Stimulated activated naive B cell treated with anti-CD40 and anti-IgM and Interleukin-4, amounts not matched to agents 10 μg/mL and 1 μg/mL and 100 μg/mL, for 72 hours (primary cell): ENCODE measurements around the gene TDRD10.

Source experiments
- ATAC-seq, 2 donors: fragments of 150-1000 bp; cut with Tn5 transposase; replicated peaks; 2 replicates each; pipeline ENCODE4 v1.10.0; 2021; ENCODE audit warnings: moderate library complexity in 1 of 2
- DNase-seq: peaks from one replicate; pipeline ENCODE4 v3.0.0; 2021
- H3K27ac Mint-ChIP-seq: one replicate; pipeline ENCODE4 v1.8.0; 2022; ENCODE audit warnings: mild to moderate bottlenecking, mixed read lengths
- H3K27me3 Mint-ChIP-seq, 2 donors: one replicate each; pipeline ENCODE4 v1.8.0; 2022; ENCODE audit warnings: mixed read lengths in 2 of 2
- H3K36me3 Mint-ChIP-seq, 2 donors: one replicate each; pipeline ENCODE4 v1.8.0; 2022; ENCODE audit warnings: mixed read lengths in 2 of 2, mild to moderate bottlenecking in 1 of 2
- H3K4me1 Mint-ChIP-seq, 2 donors: one replicate each; pipeline ENCODE4 v1.8.0; 2022; ENCODE audit warnings: mixed read lengths in 2 of 2, mild to moderate bottlenecking in 1 of 2
- H3K4me3 Mint-ChIP-seq, 2 donors: one replicate each; pipeline ENCODE4 v1.8.0; 2022; ENCODE audit warnings: mild to moderate bottlenecking in 2 of 2, mixed read lengths in 2 of 2, moderate library complexity in 1 of 2
- H3K9me3 Mint-ChIP-seq, 2 donors: one replicate each; pipeline ENCODE4 v1.8.0; 2022; ENCODE audit warnings: mixed read lengths in 2 of 2, mild to moderate bottlenecking in 1 of 2

Gene TDRD10

GRCh38 chr1:154558720-154559465, 56.9 kb downstream of the TDRD10 start:
- Mint-ChIP-seq H3K27ac (peak overlapping the region; percentile 92), H3K27me3 (no peaks in the 10 kb centered on the region), H3K9me3 (no peaks in the 10 kb centered on the region), H3K36me3 (peaks cover 10 to 29% of the 10 kb centered on the region in 2 donors), H3K4me3 (peak overlapping the region; percentile 92 to 95), H3K4me1 (peaks cover 18 to 39% of the 10 kb centered on the region in 2 donors)
- DNase-seq: peak; percentile 99
- ATAC-seq: peak; percentile 94 to 95

- peak overlapping the region; percentile 92 to 95 for H3K4me3 Mint-ChIP-seq
- DNase-seq: peak; percentile 77
- H3K36me3 Mint-ChIP-seq: peaks cover 10 to 26% of the 10 kb centered on the region in 2 donors
- no peaks in the 10 kb centered on the region for H3K9me3 Mint-ChIP-seq
- no peaks in the 10 kb centered on the region for H3K27me3 Mint-ChIP-seq
- H3K27ac Mint-ChIP-seq: peak overlapping the region; percentile 92
- peak; percentile 57 to 64 for ATAC-seq
- peaks cover 18 to 39% of the 10 kb centered on the region in 2 donors for H3K4me1 Mint-ChIP-seq
These were observed 57.5 kb downstream of the TDRD10 start for GRCh38 chr1:154559466-154560044.

- no peaks in the 10 kb centered on the region for H3K9me3 Mint-ChIP-seq
- H3K27ac Mint-ChIP-seq: no peak overlapping the region
- H3K4me1 Mint-ChIP-seq: peaks cover 5 to 8% of the 10 kb centered on the region in 2 donors
- H3K27me3 Mint-ChIP-seq: peaks cover 47 to 49% of the 10 kb centered on the region in 2 donors
- no peak overlapping the region for H3K4me3 Mint-ChIP-seq
- H3K36me3 Mint-ChIP-seq: no peaks in the 10 kb centered on the region
- DNase-seq (no peak), ATAC-seq (no peak)
These were observed 63.9 kb downstream of the TDRD10 start for GRCh38 chr1:154565876-154566275.

GRCh38 chr1:154567386-154568156, 65.6 kb downstream of the TDRD10 start, which contains the start of gene CHRNB2:
TSS of gene CHRNB2 (plus strand) at chr1:154567778. CDS start at chr1:154568045, 267 bp downstream.
- H3K4me3 Mint-ChIP-seq: peak within 1 kb of the TSS; percentile 46 to 52
- H3K36me3 Mint-ChIP-seq: no peaks in the 10 kb centered on the region
- no peak within 1 kb of the TSS for H3K27ac Mint-ChIP-seq
- peaks cover 60 to 63% of the 10 kb centered on the region in 2 donors for H3K27me3 Mint-ChIP-seq
- DNase-seq (peak; percentile 36), ATAC-seq (peak; percentile 93 to 96)
- H3K4me1 Mint-ChIP-seq: peaks cover 5 to 8% of the 10 kb centered on the region in 2 donors
- no peaks in the 10 kb centered on the region for H3K9me3 Mint-ChIP-seq

- ATAC-seq (peak in 1 of 2 donors; percentile 10), DNase-seq (no peak)
- peaks cover 5 to 8% of the 10 kb centered on the region in 2 donors for H3K4me1 Mint-ChIP-seq
- H3K27me3 Mint-ChIP-seq: peaks cover 66 to 67% of the 10 kb centered on the region in 2 donors
- no peaks in the 10 kb centered on the region for H3K9me3 Mint-ChIP-seq
- H3K4me3 Mint-ChIP-seq: peak overlapping the region in 1 of 2 donors; percentile 46
- no peak overlapping the region for H3K27ac Mint-ChIP-seq
- H3K36me3 Mint-ChIP-seq: no peaks in the 10 kb centered on the region
These were observed 66.3 kb downstream of the TDRD10 start for GRCh38 chr1:154568157-154568815.

GRCh38 chr1:154571244-154571963, 69.4 kb downstream of the TDRD10 start:
- H3K9me3 Mint-ChIP-seq: no peaks in the 10 kb centered on the region
- H3K27me3 Mint-ChIP-seq: peaks cover 57 to 60% of the 10 kb centered on the region in 2 donors
- no peak overlapping the region for H3K4me3 Mint-ChIP-seq
- peaks cover 1 to 7% of the 10 kb centered on the region in 2 donors for H3K36me3 Mint-ChIP-seq
- ATAC-seq (no peak), DNase-seq (no peak)
- H3K4me1 Mint-ChIP-seq: peaks cover 10 to 15% of the 10 kb centered on the region in 2 donors
- H3K27ac Mint-ChIP-seq: peak overlapping the region; percentile 38

GRCh38 chr1:154571964-154572288, 69.9 kb downstream of the TDRD10 start:
- peaks cover 1 to 7% of the 10 kb centered on the region in 2 donors for H3K36me3 Mint-ChIP-seq
- peaks cover 52 to 55% of the 10 kb centered on the region in 2 donors for H3K27me3 Mint-ChIP-seq
- ATAC-seq: no peak
- H3K27ac Mint-ChIP-seq: no peak overlapping the region
- H3K4me3 Mint-ChIP-seq: no peak overlapping the region
- H3K4me1 Mint-ChIP-seq: peaks cover 10 to 15% of the 10 kb centered on the region in 2 donors
- no peak for DNase-seq
- no peaks in the 10 kb centered on the region for H3K9me3 Mint-ChIP-seq

GRCh38 chr1:154572468-154573167, 70.6 kb downstream of the TDRD10 start:
- DNase-seq: no peak
- H3K27me3 Mint-ChIP-seq: peaks cover 45 to 48% of the 10 kb centered on the region in 2 donors
- peaks cover 1 to 7% of the 10 kb centered on the region in 2 donors for H3K36me3 Mint-ChIP-seq
- no peaks in the 10 kb centered on the region for H3K9me3 Mint-ChIP-seq
- no peak for ATAC-seq
- H3K4me3 Mint-ChIP-seq: no peak overlapping the region
- H3K4me1 Mint-ChIP-seq: peaks cover 7 to 13% of the 10 kb centered on the region in 2 donors
- H3K27ac Mint-ChIP-seq: no peak overlapping the region

- Mint-ChIP-seq H3K27ac (no peak overlapping the region), H3K4me3 (no peak overlapping the region), H3K4me1 (peaks cover 6 to 7% of the 10 kb centered on the region in 2 donors), H3K36me3 (peaks cover 1 to 8% of the 10 kb centered on the region in 2 donors), H3K9me3 (no peaks in the 10 kb centered on the region), H3K27me3 (peaks cover 41 to 42% of the 10 kb centered on the region in 2 donors)
- ATAC-seq (no peak), DNase-seq (no peak)
These were observed 71.1 kb downstream of the TDRD10 start for GRCh38 chr1:154573168-154573510.

- ATAC-seq (peak; percentile 15 to 30), DNase-seq (no peak)
- peaks cover 7% of the 10 kb centered on the region in 2 donors for H3K4me1 Mint-ChIP-seq
- peaks cover 29 to 30% of the 10 kb centered on the region in 2 donors for H3K27me3 Mint-ChIP-seq
- H3K4me3 Mint-ChIP-seq: no peak overlapping the region
- no peaks in the 10 kb centered on the region for H3K9me3 Mint-ChIP-seq
- H3K27ac Mint-ChIP-seq: peak overlapping the region; percentile 22
- peaks cover 12 to 24% of the 10 kb centered on the region in 2 donors for H3K36me3 Mint-ChIP-seq
These were observed 72.7 kb downstream of the TDRD10 start for GRCh38 chr1:154574716-154575115.

- ATAC-seq: peak; percentile 15 to 17
- Mint-ChIP-seq H3K36me3 (peaks cover 14 to 25% of the 10 kb centered on the region in 2 donors), H3K27me3 (peaks cover 24 to 25% of the 10 kb centered on the region in 2 donors), H3K4me1 (peaks cover 7 to 8% of the 10 kb centered on the region in 2 donors), H3K9me3 (no peaks in the 10 kb centered on the region), H3K4me3 (peak overlapping the region in 1 of 2 donors; percentile 11), H3K27ac (peak overlapping the region; percentile 59)
- no peak for DNase-seq
These were observed 73.3 kb downstream of the TDRD10 start for GRCh38 chr1:154575147-154575927.

GRCh38 chr1:154575951-154576566, 74.0 kb downstream of the TDRD10 start:
- H3K9me3 Mint-ChIP-seq: no peaks in the 10 kb centered on the region
- peaks cover 7 to 8% of the 10 kb centered on the region in 2 donors for H3K4me1 Mint-ChIP-seq
- peaks cover 14 to 28% of the 10 kb centered on the region in 2 donors for H3K36me3 Mint-ChIP-seq
- no peak for DNase-seq
- ATAC-seq: no peak
- H3K4me3 Mint-ChIP-seq: peak overlapping the region in 1 of 2 donors; percentile 11
- H3K27me3 Mint-ChIP-seq: peaks cover 17 to 20% of the 10 kb centered on the region in 2 donors
- H3K27ac Mint-ChIP-seq: peak overlapping the region; percentile 59
